PC-9 (cell line): ENCODE data around the gene KCNJ5. TPM values are rescaled to one million over a fixed set of nuclear protein-coding genes. Genes with fewer than 3 reads are reported as not detected.

Source experiments
- BruUV-seq: library from RNA; stranded (reverse); fragments of 400-500 nt; replicated peaks from 2 replicates; lab custom pipeline; 2021; lab: Mats Ljungman, UMichigan
- CTCF ChIA-PET: fragments of 300-600 bp; sonication (Branson Sonifier 250); formaldehyde crosslinking; loops from one replicate; lab custom pipeline; 2022; ENCODE audit warnings: antibody characterized with exemption; lab: Charles Lee
- POLR2A ChIA-PET: fragments of 300-600 bp; sonication (Branson Sonifier 250); formaldehyde crosslinking; loops from one replicate; lab custom pipeline; 2022; ENCODE audit warnings: antibody characterized with exemption; ENCODE audit not compliant: unreplicated experiment; lab: Charles Lee
- DNase-seq, 2 experiments: peaks; one replicate each; pipeline versions ENCODE4 v3.0.0 to v3.0.0-alpha.2; 2015 to 2022; ENCODE audit warnings: mixed read lengths in 1 of 2
- H2AFZ ChIP-seq: fragments of 200-600 bp; sonication (generic); 2 replicates; pipeline ENCODE4 v1.8.1; 2017; ENCODE audit warnings: antibody characterized with exemption
- H3F3A ChIP-seq: fragments of 200-600 bp; sonication (generic); 2 replicates; pipeline ENCODE4 v1.8.1; 2017; ENCODE audit warnings: antibody characterized with exemption, mild to moderate bottlenecking, low read depth; ENCODE audit not compliant: insufficient read depth
- H3K27ac ChIP-seq: fragments of 200-600 bp; sonication (generic); 2 replicates; pipeline ENCODE4 v1.6.1; 2016; ENCODE audit warnings: mixed run types
- H3K27me3 ChIP-seq: fragments of 200-600 bp; sonication (generic); 2 replicates; pipeline ENCODE4 v1.6.1; 2016; ENCODE audit warnings: low read depth, mixed run types; ENCODE audit not compliant: insufficient read depth
- H3K36me3 ChIP-seq: fragments of 200-600 bp; sonication (generic); 2 replicates; pipeline ENCODE4 v1.6.1; 2016; ENCODE audit warnings: low read depth, mixed run types
- H3K4me1 ChIP-seq: fragments of 200-600 bp; sonication (generic); replicated peaks from 2 replicates; pipeline ENCODE4 v1.6.1; 2016; ENCODE audit warnings: mixed run types; ENCODE audit not compliant: insufficient read depth
- H3K4me2 ChIP-seq: fragments of 200-600 bp; sonication (generic); 2 replicates; pipeline ENCODE4 v1.6.1; 2017; ENCODE audit warnings: mixed run types
- H3K4me3 ChIP-seq: fragments of 200-600 bp; sonication (generic); 2 replicates; pipeline ENCODE4 v1.6.1; 2016; ENCODE audit warnings: mixed run types
- H3K79me2 ChIP-seq: fragments of 200-600 bp; sonication (generic); 2 replicates; pipeline ENCODE4 v1.6.1; 2017; ENCODE audit warnings: low read depth, mixed run types
- H3K9me2 ChIP-seq: fragments of 200-600 bp; sonication (generic); 2 replicates; pipeline ENCODE4 v1.8.1; 2017; ENCODE audit warnings: mild to moderate bottlenecking; ENCODE audit not compliant: insufficient read depth
- H3K9me3 ChIP-seq: fragments of 200-600 bp; sonication (generic); 2 replicates; pipeline ENCODE4 v1.8.1; 2016; ENCODE audit warnings: low read depth; ENCODE audit not compliant: insufficient read depth
- H4K20me1 ChIP-seq: fragments of 200-600 bp; sonication (generic); 2 replicates; pipeline ENCODE4 v1.8.1; 2017; ENCODE audit not compliant: insufficient read depth
- EZH2 ChIP-seq: fragments of 200-600 bp; sonication (generic); IDR thresholded peaks from 2 replicates; pipeline ENCODE4 v1.8.0; 2017; ENCODE audit warnings: antibody characterized with exemption, low read depth
- intact Hi-C: fragments of 100-400 bp; cut with micrococcal nuclease; formaldehyde crosslinking; loops from one replicate; pipeline ENCODE4 v1.10.0; 2022; ENCODE audit not compliant: unreplicated experiment
- total RNA-seq: library from RNA; stranded (reverse); gene quantifications from 2 replicates; pipeline ENCODE4 v1.2.3, GENCODE V29; 2021
- TF ChIP-seq, protein P1 (sequence below): fragments of 200-600 bp; sonication (generic); conservative IDR thresholded peaks from 2 replicates; pipeline ENCODE4 v1.6.1; 2017; ENCODE audit warnings: mixed run types, antibody characterized with exemption, mild to moderate bottlenecking, moderate library complexity

KCNJ5 gene
- total RNA-seq, 1 experiment from 2014 or later: 0.11 TPM

DNA sequence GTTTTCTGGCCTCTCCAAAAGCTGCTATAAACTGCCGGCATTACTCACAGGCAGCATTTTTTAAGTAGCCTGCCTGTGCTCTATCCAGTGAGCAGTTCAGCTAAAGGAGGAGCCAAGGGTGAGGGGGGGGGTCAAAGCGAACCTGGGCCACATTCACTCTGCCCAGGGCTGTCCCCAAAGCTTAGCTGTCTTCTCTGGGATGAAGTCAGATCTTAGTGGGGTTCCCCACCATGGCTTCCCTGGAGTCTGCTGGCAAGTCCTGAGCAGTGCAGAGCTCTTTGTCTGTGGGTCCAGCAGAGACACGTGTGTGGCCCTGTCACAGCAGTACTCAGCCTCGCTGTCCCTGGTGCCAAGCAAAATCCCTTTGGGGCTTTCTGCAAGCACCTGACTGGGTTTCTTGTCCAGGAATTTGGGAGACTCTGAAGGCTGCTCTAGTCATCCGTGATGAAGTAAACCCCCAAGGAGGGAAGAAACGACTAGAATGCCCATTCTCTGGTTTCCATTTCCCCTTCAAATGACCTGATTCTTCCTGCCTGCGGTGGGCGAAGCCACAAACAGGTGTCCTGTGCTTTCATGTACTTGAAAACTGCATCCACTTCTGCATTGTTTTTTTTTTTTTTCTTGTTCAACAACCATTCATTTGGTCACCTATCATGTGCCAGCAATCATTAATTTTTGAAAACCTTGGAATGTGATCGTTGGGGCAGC is 2.6 kb downstream of the KCNJ5 start:
- BruUV-seq: no TSS peak
- Histone ChIP-seq H3K4me2 (no peak overlapping the region), H3F3A (no peaks in the 10 kb centered on the region), H3K9me3 (no peaks in the 10 kb centered on the region), H2AFZ (no peak overlapping the region), H3K27ac (no peak overlapping the region), H3K36me3 (no peaks in the 10 kb centered on the region), H3K79me2 (no peaks in the 10 kb centered on the region), H3K27me3 (peaks cover 19% of the 10 kb centered on the region; the same call in 1 of the 2 replicates), H4K20me1 (no peaks in the 10 kb centered on the region), H3K4me3 (no peak overlapping the region), H3K4me1 (no peaks in the 10 kb centered on the region), H3K9me2 (no peaks in the 10 kb centered on the region)
- CTCF ChIA-PET: interaction anchor here (0.6 kb wide), 1 partner anchor 685 kb away, joined by 3 read pairs; no protein-coding TSS in a partner anchor
- no peak for TF ChIP-seq EZH2
- TF ChIP-seq, protein P1, sequence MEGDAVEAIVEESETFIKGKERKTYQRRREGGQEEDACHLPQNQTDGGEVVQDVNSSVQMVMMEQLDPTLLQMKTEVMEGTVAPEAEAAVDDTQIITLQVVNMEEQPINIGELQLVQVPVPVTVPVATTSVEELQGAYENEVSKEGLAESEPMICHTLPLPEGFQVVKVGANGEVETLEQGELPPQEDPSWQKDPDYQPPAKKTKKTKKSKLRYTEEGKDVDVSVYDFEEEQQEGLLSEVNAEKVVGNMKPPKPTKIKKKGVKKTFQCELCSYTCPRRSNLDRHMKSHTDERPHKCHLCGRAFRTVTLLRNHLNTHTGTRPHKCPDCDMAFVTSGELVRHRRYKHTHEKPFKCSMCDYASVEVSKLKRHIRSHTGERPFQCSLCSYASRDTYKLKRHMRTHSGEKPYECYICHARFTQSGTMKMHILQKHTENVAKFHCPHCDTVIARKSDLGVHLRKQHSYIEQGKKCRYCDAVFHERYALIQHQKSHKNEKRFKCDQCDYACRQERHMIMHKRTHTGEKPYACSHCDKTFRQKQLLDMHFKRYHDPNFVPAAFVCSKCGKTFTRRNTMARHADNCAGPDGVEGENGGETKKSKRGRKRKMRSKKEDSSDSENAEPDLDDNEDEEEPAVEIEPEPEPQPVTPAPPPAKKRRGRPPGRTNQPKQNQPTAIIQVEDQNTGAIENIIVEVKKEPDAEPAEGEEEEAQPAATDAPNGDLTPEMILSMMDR: no peak
- POLR2A ChIA-PET: no interaction called here
- intact Hi-C loops: no loop called here
- no peak for DNase-seq

DNA sequence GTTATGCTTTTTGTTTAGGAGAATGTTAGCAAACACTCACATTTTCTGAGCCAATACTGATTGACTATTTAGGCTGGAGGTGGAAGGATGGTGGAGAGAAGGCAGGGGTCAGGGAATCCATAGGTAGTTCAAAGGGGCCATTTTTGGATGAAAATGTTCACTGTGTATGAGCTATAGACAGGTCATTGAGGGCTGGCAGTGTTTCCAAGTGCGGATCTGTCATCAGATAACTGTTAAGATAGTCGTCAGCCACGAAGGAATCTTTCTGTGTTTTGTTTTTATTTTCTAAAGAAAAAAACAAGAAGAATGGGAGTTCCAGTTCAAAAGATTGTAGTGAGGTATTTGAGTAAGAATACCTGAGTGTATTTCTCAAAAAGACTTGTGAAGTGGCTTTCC is 3.1 kb downstream of the KCNJ5 start:
- no peak for DNase-seq
- no peak overlapping the region for H2AFZ ChIP-seq
- peaks cover 16% of the 10 kb centered on the region; the same call in 1 of the 2 replicates for H3K27me3 ChIP-seq
- intact Hi-C loops: no loop called here
- no peak overlapping the region for H3K4me3 ChIP-seq
- no peaks in the 10 kb centered on the region for H3K9me3 ChIP-seq
- H3K4me1 ChIP-seq: no peaks in the 10 kb centered on the region
- H3F3A ChIP-seq: no peaks in the 10 kb centered on the region
- TF ChIP-seq, protein P1: no peak
- no peak for TF ChIP-seq EZH2
- H3K36me3 ChIP-seq: no peaks in the 10 kb centered on the region
- H3K4me2 ChIP-seq: no peak overlapping the region
- H3K27ac ChIP-seq: no peak overlapping the region
- CTCF ChIA-PET: interaction anchor here (0.6 kb wide), 1 partner anchor 684 kb away, joined by 3 read pairs; no protein-coding TSS in a partner anchor
- no peaks in the 10 kb centered on the region for H3K9me2 ChIP-seq
- H3K79me2 ChIP-seq: no peaks in the 10 kb centered on the region
- no TSS peak for BruUV-seq
- POLR2A ChIA-PET: no interaction called here
- no peaks in the 10 kb centered on the region for H4K20me1 ChIP-seq

DNA sequence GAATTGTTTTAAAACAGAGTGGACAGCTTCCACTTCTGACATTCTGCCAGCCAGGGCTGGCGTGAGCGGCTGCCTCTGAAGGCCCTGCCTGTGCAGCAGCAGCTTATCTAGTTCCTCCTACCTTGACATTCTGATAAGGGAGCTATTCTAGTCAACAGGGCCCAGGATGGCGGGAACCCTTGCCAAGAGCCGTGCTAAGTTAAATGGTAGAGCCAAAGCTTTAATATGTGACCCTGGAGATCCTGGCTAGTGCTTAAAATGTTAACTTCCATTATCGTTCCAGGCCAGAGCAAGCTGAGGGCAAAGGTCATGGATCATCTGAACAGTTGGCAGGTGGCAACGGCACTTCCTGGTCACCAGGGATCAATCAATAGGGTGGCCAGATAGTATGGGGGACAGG is 3.5 kb downstream of the KCNJ5 start:
- TF ChIP-seq, protein P1: no peak
- no peak for TF ChIP-seq EZH2
- no peak overlapping the region for H3K27ac ChIP-seq
- no peaks in the 10 kb centered on the region for H4K20me1 ChIP-seq
- H3K4me1 ChIP-seq: no peaks in the 10 kb centered on the region
- no peaks in the 10 kb centered on the region for H3F3A ChIP-seq
- no peaks in the 10 kb centered on the region for H3K79me2 ChIP-seq
- H3K9me3 ChIP-seq: no peaks in the 10 kb centered on the region
- no peak overlapping the region for H3K4me2 ChIP-seq
- H2AFZ ChIP-seq: no peak overlapping the region
- no peaks in the 10 kb centered on the region for H3K36me3 ChIP-seq
- BruUV-seq: no TSS peak
- intact Hi-C loops: no loop called here
- no peak for DNase-seq
- ChIA-PET POLR2A (no interaction called here), CTCF (interaction anchor here (0.6 kb wide), 1 partner anchor 684 kb away, joined by 3 read pairs; no protein-coding TSS in a partner anchor)
- H3K9me2 ChIP-seq: no peaks in the 10 kb centered on the region
- H3K27me3 ChIP-seq: peaks cover 12% of the 10 kb centered on the region; the same call in 1 of the 2 replicates
- H3K4me3 ChIP-seq: no peak overlapping the region
